HEK293 (cell line): Measurements from ENCODE around the gene SLC11A2.

Experiments
- CTCF ChIA-PET: fragments of 350-600 bp; formaldehyde crosslinking; extraction: SDS; loops from one replicate; lab custom pipeline; 2021; ENCODE audit warnings: antibody characterized with exemption; lab: Yijun Ruan, JAX
- POLR2A ChIA-PET: fragments of 300-600 bp; formaldehyde crosslinking; extraction: SDS; loops from one replicate; lab custom pipeline; 2020; ENCODE audit warnings: antibody characterized with exemption, inconsistent platforms; lab: Yijun Ruan, JAX
- H3K27ac ChIP-seq: fragments of 200-500 bp; sonication (Bioruptor generic); 2 replicates; pipeline ENCODE4 v1.5.1; 2014; ENCODE audit warnings: low read depth, low read length, control low read depth, inconsistent platforms; ENCODE audit errors: extremely low read depth
- H3K36me3 ChIP-seq, 2 experiments: fragments of 200-500 bp in 1 of 2; sonication (Bioruptor generic) in 1 of 2; 1 replicate in 1 of 2; 2 replicates in 1 of 2; pipeline ENCODE4 v1.5.1; 2014 to 2017; ENCODE audit warnings: inconsistent platforms in 2 of 2, low read length in 2 of 2; ENCODE audit not compliant: control insufficient read depth in 2 of 2, insufficient read depth in 1 of 2
- H3K4me1 ChIP-seq: fragments of 200-500 bp; sonication (Bioruptor generic); 2 replicates; pipeline ENCODE4 v1.5.1; 2014; ENCODE audit warnings: mild to moderate bottlenecking, low read length, inconsistent platforms; ENCODE audit not compliant: control insufficient read depth, insufficient read depth
- H3K4me3 ChIP-seq: 2 replicates; pipeline ENCODE4 v1.5.1; 2011; ENCODE audit warnings: low read depth, mild to moderate bottlenecking, control low read depth, low read length, moderate library complexity
- H3K9me3 ChIP-seq: fragments of 200-500 bp; sonication (Bioruptor generic); 2 replicates; pipeline ENCODE4 v1.5.1; 2014; ENCODE audit warnings: low read depth, low read length, inconsistent platforms; ENCODE audit not compliant: control insufficient read depth, insufficient read depth
- BCL11B ChIP-seq: fragments of 450-650 bp; formaldehyde crosslinking; IDR thresholded peaks from 2 replicates; pipeline ENCODE4 v1.5.1; 2016; ENCODE audit warnings: low read depth, missing biosample characterization, missing genetic modification characterization
- GLI4 ChIP-seq: fragments of 450-650 bp; formaldehyde crosslinking; IDR thresholded peaks from 2 replicates; pipeline ENCODE4 v1.5.1; 2016; ENCODE audit warnings: missing biosample characterization, missing genetic modification characterization
- HOXA7 ChIP-seq: sonication (generic); formaldehyde crosslinking; IDR thresholded peaks from 2 replicates; pipeline ENCODE4 v1.8.1; 2022; ENCODE audit warnings: missing genetic modification reagents, borderline replicate concordance
- IKZF3 ChIP-seq: fragments of 450-650 bp; IDR thresholded peaks from 2 replicates; pipeline ENCODE4 v1.5.0; 2018; ENCODE audit warnings: missing biosample characterization, mild to moderate bottlenecking, missing genetic modification characterization, moderate library complexity
- INSM2 ChIP-seq: fragments of 450-650 bp; formaldehyde crosslinking; IDR thresholded peaks from 2 replicates; pipeline ENCODE4 v1.5.1; 2016; ENCODE audit warnings: missing biosample characterization, missing genetic modification characterization
- KLF16 ChIP-seq: fragments of 450-650 bp; formaldehyde crosslinking; IDR thresholded peaks from 2 replicates; pipeline ENCODE4 v1.5.1; 2017; ENCODE audit warnings: missing biosample characterization, missing genetic modification characterization
- KLF7 ChIP-seq: fragments of 450-650 bp; formaldehyde crosslinking; IDR thresholded peaks from 2 replicates; pipeline ENCODE4 v1.5.1; 2016; ENCODE audit warnings: missing biosample characterization, missing genetic modification characterization, borderline replicate concordance
- SCRT1 ChIP-seq: fragments of 450-650 bp; formaldehyde crosslinking; IDR thresholded peaks from 2 replicates; pipeline ENCODE4 v1.5.1; 2016; ENCODE audit warnings: missing biosample characterization, missing genetic modification characterization, borderline replicate concordance
- ZBTB7A ChIP-seq: fragments of 450-650 bp; formaldehyde crosslinking; IDR thresholded peaks from 2 replicates; pipeline ENCODE4 v1.5.1; 2016; ENCODE audit warnings: low read depth, missing biosample characterization, missing genetic modification characterization
- ZNF223 ChIP-seq: fragments of 450-650 bp; formaldehyde crosslinking; IDR thresholded peaks from 2 replicates; pipeline ENCODE4 v1.5.1; 2016; ENCODE audit warnings: missing biosample characterization, missing genetic modification characterization
- ZNF23 ChIP-seq: fragments of 450-650 bp; formaldehyde crosslinking; IDR thresholded peaks from 2 replicates; pipeline ENCODE4 v1.5.1; 2016; ENCODE audit warnings: missing biosample characterization, missing genetic modification characterization, borderline replicate concordance
- ZNF292 ChIP-seq: fragments of 450-650 bp; formaldehyde crosslinking; IDR thresholded peaks from 2 replicates; pipeline ENCODE4 v1.5.1; 2016; ENCODE audit warnings: low read depth, missing biosample characterization, missing genetic modification characterization, borderline replicate concordance
- ZNF48 ChIP-seq: fragments of 450-650 bp; formaldehyde crosslinking; IDR thresholded peaks from 2 replicates; pipeline ENCODE4 v1.5.1; 2016; ENCODE audit warnings: missing biosample characterization, missing genetic modification characterization
- ZNF544 ChIP-seq: fragments of 450-650 bp; formaldehyde crosslinking; IDR thresholded peaks from 2 replicates; pipeline ENCODE4 v1.5.0; 2017; ENCODE audit warnings: missing biosample characterization, missing genetic modification characterization
- ZNF600 ChIP-seq: fragments of 450-650 bp; formaldehyde crosslinking; IDR thresholded peaks from 2 replicates; pipeline ENCODE4 v1.5.1; 2016; ENCODE audit warnings: missing biosample characterization, missing genetic modification characterization
- ZNF624 ChIP-seq: fragments of 450-650 bp; formaldehyde crosslinking; IDR thresholded peaks from 2 replicates; pipeline ENCODE4 v1.5.1; 2017; ENCODE audit warnings: missing biosample characterization, missing genetic modification characterization
- ZNF658 ChIP-seq: fragments of 450-650 bp; formaldehyde crosslinking; IDR thresholded peaks from 2 replicates; pipeline ENCODE4; 2016; ENCODE audit warnings: missing biosample characterization, missing genetic modification characterization
- ZNF664 ChIP-seq: fragments of 450-650 bp; formaldehyde crosslinking; IDR thresholded peaks from 2 replicates; pipeline ENCODE4 v1.5.1; 2016; ENCODE audit warnings: missing biosample characterization, missing genetic modification characterization
- ZNF747 ChIP-seq: fragments of 450-650 bp; formaldehyde crosslinking; IDR thresholded peaks from 2 replicates; pipeline ENCODE4 v1.5.1; 2016; ENCODE audit warnings: missing biosample characterization, missing genetic modification characterization
- ZSCAN16 ChIP-seq: fragments of 450-650 bp; formaldehyde crosslinking; IDR thresholded peaks from 2 replicates; pipeline ENCODE4 v1.5.1; 2016; ENCODE audit warnings: missing biosample characterization, missing genetic modification characterization
- TF ChIP-seq, protein P1 (sequence below): fragments of 450-650 bp; formaldehyde crosslinking; IDR thresholded peaks from 2 replicates; pipeline ENCODE4 v1.5.1; 2016; ENCODE audit warnings: missing biosample characterization, missing genetic modification characterization
- TF ChIP-seq, protein P2 (sequence below): fragments of 450-650 bp; formaldehyde crosslinking; IDR thresholded peaks from 2 replicates; pipeline ENCODE4 v1.5.1; 2016; ENCODE audit warnings: missing biosample characterization, missing genetic modification characterization

Gene SLC11A2

GRCh38 chr12:50953047-50953446, 73.1 kb downstream of the SLC11A2 start:
- Histone ChIP-seq H3K9me3 (no peaks in the 10 kb centered on the region), H3K27ac (no peak overlapping the region), H3K4me3 (no peak overlapping the region)
- TF ChIP-seq ZNF747 (tag by site-specific recombination) = no peak
- no peak for TF ChIP-seq ZNF664
- TF ChIP-seq, all 188 proteins: peak for 0
- POLR2A ChIA-PET = no interaction called here
- no peaks in the 10 kb centered on the region for H3K4me1 ChIP-seq
- H3K36me3 ChIP-seq = no peaks in the 10 kb centered on the region
- CTCF ChIA-PET = no interaction called here

DNA sequence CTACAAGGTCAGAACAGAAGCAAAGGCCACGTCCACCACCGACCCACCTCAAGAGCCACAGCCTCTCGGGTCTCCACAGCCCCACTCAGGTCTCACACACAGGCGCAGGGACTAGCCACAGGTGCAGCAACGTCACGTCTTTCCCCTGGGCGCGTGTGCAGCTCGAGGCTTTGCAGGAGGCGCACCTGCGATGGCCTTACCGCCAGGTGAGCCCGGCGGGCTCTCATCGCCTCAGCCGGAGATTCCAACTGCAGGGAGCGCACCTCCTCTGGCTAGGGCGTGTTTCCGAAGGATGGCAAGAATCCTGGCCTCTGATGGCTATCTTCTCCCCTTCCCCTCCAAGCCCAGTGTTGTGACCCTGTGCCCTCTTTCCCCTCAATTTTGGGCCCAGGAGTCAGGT, 73.7 kb downstream of the SLC11A2 start, which contains the start of gene HIGD1C:
HIGD1C (plus strand) TSS at position 35 of the 400 bp plus-strand sequence. CDS start 1,455 bp downstream, outside the sequence.
- Histone ChIP-seq H3K36me3 (no peaks in the 10 kb centered on the region), H3K27ac (no peak within 1 kb of the TSS), H3K9me3 (no peaks in the 10 kb centered on the region), H3K4me3 (no peak within 1 kb of the TSS), H3K4me1 (no peaks in the 10 kb centered on the region)
- TF ChIP-seq, protein P1, sequence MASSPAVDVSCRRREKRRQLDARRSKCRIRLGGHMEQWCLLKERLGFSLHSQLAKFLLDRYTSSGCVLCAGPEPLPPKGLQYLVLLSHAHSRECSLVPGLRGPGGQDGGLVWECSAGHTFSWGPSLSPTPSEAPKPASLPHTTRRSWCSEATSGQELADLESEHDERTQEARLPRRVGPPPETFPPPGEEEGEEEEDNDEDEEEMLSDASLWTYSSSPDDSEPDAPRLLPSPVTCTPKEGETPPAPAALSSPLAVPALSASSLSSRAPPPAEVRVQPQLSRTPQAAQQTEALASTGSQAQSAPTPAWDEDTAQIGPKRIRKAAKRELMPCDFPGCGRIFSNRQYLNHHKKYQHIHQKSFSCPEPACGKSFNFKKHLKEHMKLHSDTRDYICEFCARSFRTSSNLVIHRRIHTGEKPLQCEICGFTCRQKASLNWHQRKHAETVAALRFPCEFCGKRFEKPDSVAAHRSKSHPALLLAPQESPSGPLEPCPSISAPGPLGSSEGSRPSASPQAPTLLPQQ (tag by site-specific recombination) = no peak
- TF ChIP-seq KLF7 (tag by site-specific recombination) = no peak
- no peak for TF ChIP-seq ZNF48
- TF ChIP-seq INSM2 (tag by site-specific recombination) = no peak
- no peak for TF ChIP-seq ZSCAN16 (tag by site-specific recombination)
- CTCF ChIA-PET = no interaction called here
- POLR2A ChIA-PET = no interaction called here

DNA sequence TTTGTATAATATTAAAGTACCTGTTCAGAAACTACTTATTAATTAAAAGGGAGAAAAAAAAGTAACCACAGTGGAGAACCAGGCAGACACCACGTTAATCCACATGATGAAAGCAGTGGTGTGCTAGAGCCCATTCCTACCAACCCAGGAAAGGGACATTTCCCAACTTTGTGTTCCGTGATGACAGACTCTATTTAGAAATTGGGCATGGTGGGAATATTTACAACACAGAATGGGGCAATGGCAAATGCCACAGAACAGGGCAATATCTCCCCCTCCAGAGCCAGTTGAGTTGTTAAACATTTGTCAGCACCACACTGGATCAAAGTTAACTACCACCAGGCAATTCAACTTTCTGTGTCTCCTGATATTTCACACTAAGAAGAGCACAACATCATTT, 75.1 kb downstream of the SLC11A2 start:
- Histone ChIP-seq H3K36me3 (no peaks in the 10 kb centered on the region), H3K4me1 (no peaks in the 10 kb centered on the region), H3K4me3 (no peak overlapping the region), H3K9me3 (no peaks in the 10 kb centered on the region), H3K27ac (no peak overlapping the region)
- TF ChIP-seq, protein P2, sequence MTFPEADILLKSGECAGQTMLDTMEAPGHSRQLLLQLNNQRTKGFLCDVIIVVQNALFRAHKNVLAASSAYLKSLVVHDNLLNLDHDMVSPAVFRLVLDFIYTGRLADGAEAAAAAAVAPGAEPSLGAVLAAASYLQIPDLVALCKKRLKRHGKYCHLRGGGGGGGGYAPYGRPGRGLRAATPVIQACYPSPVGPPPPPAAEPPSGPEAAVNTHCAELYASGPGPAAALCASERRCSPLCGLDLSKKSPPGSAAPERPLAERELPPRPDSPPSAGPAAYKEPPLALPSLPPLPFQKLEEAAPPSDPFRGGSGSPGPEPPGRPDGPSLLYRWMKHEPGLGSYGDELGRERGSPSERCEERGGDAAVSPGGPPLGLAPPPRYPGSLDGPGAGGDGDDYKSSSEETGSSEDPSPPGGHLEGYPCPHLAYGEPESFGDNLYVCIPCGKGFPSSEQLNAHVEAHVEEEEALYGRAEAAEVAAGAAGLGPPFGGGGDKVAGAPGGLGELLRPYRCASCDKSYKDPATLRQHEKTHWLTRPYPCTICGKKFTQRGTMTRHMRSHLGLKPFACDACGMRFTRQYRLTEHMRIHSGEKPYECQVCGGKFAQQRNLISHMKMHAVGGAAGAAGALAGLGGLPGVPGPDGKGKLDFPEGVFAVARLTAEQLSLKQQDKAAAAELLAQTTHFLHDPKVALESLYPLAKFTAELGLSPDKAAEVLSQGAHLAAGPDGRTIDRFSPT = no peak
- TF ChIP-seq BCL11B (no peak), HOXA7 (CRISPR knock-in tag) (no peak), SCRT1 (tag by site-specific recombination) (no peak), ZBTB7A (tag by site-specific recombination) (no peak), ZNF600 (tag by site-specific recombination) (no peak), ZNF223 (tag by site-specific recombination) (no peak), GLI4 (tag by site-specific recombination) (no peak), IKZF3 (tag by site-specific recombination) (no peak), ZNF23 (tag by site-specific recombination) (no peak), ZNF544 (no peak), ZNF292 (tag by site-specific recombination) (no peak), ZNF624 (tag by site-specific recombination) (no peak), ZNF658 (tag by site-specific recombination) (no peak), KLF16 (no peak)
- CTCF ChIA-PET = no interaction called here
- POLR2A ChIA-PET = no interaction called here
